GM03348 (cell line): Measurements from ENCODE around the gene THAP12.
"Not testable (repeated sequence)": the region's sequence is repeated elsewhere in the genome, so short reads cannot be mapped to it uniquely, and the experiment has no call there.

ENCODE experiments used
- DNase-seq: peaks from one replicate; pipeline ENCODE4 v3.0.0; 2012; ENCODE audit warnings: low spot score

The THAP12 gene

DNA sequence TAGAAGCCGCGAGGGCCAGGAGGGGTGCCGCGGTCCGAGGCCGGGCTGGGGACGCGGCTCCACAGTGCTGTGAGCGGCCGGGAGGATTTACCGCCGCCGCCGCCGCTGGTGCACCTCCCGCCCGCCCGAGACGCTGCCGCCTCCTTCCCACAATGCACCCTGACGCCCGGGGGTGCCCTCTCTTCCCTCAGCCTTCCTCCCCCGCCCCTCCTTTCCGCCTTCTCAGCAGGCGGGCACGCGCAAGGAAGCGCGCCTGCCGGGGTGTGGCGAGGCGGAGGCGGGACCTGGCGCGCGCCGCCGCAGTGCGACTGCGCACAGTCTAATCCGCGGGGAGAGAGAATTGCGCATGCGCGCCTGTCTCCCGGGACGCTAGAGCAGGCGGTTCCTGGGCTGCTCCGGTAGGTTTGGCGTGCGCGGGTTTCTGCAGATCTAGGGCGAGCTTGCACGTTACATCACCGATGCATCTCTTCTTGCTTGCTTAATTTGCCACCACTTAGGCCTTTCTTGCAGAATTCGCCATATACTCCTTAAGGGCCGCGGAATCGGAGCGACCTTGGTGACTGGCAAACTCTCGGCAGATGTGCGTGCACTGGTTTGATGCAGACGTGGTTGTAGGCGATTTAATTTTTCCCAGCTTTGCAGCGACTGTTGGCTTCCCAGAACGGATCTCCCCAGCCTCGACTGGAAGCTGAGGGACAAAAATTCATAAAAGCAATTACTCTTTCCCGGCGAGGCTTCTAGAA is at the start of gene THAP12, which contains the start of gene GVQW3:
Gene THAP12 (minus strand): TSS at position 156 of the 743 bp plus-strand sequence. CDS start 296 bp downstream, outside the sequence.
Gene GVQW3 (plus strand): TSS at position 347 of the 743 bp plus-strand sequence. CDS start 506 bp downstream, outside the sequence.
- peak; percentile 100 for DNase-seq

GRCh38 chr11:76426660-76427059 is 45.7 kb upstream of the THAP12 start:
- DNase-seq = no peak

GRCh38 chr11:76424891-76425290 is 44.0 kb upstream of the THAP12 start:
- DNase-seq = no peak

DNA sequence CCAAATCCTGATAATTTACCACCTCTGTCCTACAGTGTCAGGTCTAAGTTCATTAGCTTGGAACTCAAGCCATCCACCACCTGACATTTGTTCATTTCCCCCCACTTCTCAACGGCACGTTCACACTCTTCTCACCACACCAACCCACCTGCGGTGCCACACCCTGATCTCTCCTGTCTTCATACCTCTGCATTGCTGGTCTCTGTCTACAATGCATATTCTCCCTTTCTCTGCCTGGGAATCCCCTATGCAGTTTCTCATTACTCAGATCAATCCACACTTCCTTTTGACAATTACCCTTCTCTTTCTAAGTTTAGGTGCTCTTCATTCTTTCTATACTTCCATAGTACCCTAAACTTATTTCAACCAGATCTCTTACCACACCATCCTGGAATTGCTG is 43.4 kb upstream of the THAP12 start:
- DNase-seq = no peak

DNA sequence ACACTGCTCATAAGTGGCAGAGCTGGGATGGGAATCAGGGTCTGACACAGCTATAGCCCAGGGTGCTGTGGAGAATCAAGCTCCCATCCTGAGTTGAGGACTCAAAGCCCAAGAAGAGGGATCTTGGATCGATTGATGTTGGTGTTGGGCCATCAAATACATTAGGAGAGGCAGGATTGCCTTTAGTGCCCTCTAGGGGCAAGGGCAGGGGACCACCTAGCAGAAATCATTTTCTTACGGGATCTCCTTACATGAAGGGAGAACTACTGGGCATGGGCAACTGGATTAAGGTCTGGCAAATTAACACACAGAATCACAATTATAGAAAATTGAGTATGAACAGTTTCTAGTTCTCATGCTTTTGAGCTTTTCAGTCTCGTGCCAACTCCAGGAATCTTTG is 39.0 kb upstream of the THAP12 start:
- no peak for DNase-seq

DNA sequence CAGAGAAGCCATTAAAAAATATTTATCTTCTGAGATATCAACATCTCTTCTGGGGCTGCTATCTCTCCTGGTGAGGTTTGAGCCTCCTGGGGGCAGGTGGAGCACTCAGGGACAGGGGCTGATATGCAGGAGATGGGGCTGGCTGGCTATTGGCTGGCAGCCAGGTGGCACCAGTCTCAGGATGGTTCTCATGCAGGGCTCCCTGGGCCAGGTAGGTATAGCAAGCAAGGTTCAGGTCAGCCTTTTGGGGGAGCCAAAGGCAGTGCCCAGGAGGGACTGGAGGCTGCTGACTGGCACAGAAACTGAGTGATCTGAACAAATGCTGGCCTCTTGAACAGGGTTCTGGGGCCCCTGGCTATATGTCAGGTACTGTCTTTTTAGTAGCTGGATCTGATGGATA is 34.1 kb upstream of the THAP12 start:
- DNase-seq = no peak

- peak; percentile 6 for DNase-seq
Measured at GRCh38 chr11:76410851-76411357, 30.0 kb upstream of the THAP12 start.

DNA sequence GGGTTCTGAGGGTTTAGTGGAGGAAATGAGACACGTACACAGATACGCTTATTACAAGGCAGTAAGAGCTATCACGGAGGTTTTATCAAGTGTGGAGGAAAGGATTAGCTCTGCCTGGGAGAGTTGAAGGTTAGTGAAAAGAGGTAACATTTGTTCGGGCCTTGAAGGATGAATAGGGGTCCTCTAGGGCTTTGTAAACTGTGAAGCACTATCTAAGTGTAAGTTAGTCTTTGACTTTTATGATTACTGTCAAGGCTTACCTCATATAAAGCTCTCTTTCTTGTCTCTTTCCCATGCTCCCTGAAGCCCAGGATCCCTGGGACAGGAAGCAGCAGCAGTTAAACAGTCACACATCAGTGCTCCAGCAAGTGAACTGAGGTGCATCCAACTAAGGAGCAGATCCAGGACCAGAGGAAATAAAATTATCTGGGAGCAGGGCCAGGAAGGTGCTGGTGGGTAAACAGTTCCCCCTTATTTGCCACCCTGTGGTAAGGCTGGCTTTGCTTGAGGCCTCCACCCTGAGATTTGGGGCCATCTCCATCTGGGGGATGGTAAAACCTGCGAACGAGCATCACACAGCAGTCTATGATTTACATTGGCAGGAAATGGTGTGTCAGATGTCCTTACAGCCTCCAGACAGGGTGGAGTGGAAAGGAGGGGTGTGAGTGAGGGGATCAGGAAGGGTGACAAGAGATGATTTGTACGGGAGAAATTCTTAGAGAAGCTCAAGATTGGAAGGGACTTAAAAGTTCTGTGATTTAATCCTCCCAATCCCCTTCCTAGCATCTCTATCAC is 27.4 kb upstream of the THAP12 start:
- DNase-seq = no peak

DNA sequence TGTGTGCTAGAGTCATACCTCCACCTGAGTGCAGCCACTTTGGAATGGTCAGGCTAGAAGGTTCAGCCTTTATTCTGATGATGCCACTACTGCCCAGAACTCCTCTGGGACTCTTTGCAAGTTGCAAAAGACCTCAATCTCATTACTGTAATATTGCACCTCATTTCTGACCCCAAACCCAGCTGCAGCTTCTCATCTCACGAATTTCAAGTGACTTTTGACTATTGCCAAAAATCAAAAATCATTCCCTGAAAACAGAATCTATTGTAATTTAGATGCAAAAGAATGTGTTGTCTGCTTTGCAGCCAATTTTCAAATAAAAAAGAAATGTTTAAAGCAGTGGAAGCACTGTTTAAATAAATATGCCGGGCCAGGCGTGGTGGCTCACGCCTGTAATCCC is 25.4 kb upstream of the THAP12 start:
- DNase-seq = no peak

DNA sequence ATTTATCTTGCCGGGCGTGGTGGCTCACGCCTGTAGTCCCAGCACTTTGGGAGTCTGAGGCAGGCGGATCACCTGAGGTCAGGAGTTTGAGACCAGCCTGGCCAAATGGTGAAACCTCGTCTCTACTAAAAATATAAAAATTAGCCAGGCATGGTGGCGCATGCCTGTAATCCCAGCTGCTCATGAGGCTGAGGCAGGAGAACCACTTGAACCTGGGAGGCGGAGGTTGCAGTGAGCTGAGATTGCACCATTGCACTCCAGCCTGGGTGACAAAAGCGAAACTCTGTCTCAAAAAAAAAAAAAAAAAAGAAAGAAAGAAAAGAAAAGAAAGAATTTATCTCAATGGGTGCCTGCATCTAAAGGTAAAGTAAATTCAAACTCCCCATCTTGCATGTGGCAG is 20.6 kb upstream of the THAP12 start:
- DNase-seq = not testable (repeated sequence)

- no peak for DNase-seq
Measured at GRCh38 chr11:76400967-76401366, 20.0 kb upstream of the THAP12 start.

DNA sequence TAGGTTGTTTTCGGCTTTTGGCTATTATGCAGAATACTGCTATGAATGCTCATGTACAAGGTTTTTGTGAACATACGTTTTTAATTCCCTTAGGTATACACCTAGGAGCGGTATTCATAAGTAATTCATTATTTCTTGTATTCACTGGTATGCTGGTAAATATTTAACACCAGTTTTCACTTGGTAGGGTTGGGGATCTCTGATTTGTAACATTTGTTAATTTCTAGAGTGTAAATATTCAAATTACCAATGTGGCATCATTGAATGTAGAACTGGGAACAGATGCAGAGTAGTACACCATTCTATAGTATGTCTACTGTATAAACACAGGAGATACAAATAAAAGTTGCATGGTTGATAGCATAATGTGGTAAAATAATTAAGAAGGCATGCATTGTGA is 16.5 kb upstream of the THAP12 start:
- no peak for DNase-seq

GRCh38 chr11:76395296-76395695 is 14.4 kb upstream of the THAP12 start:
- DNase-seq = no peak

GRCh38 chr11:76394411-76394810 is 13.5 kb upstream of the THAP12 start:
- DNase-seq = no peak

DNA sequence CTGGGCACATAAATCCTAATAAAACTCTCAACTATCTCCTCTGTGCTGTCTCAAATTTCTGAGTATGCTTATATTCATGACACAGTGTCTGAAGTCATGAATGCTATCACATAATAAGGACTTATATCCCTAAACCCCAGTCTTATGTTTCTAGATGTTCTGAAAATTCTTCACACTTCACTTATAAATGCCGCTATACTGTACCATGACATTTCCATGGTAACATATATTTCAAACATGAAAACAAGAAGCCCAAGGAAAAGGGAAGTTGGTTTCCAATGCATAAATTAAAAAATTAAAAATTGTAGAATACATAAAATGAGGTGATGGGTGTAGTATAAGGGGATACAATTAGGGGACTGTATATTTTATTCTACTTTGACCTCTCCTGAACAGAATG is 11.9 kb upstream of the THAP12 start:
- no peak for DNase-seq

DNA sequence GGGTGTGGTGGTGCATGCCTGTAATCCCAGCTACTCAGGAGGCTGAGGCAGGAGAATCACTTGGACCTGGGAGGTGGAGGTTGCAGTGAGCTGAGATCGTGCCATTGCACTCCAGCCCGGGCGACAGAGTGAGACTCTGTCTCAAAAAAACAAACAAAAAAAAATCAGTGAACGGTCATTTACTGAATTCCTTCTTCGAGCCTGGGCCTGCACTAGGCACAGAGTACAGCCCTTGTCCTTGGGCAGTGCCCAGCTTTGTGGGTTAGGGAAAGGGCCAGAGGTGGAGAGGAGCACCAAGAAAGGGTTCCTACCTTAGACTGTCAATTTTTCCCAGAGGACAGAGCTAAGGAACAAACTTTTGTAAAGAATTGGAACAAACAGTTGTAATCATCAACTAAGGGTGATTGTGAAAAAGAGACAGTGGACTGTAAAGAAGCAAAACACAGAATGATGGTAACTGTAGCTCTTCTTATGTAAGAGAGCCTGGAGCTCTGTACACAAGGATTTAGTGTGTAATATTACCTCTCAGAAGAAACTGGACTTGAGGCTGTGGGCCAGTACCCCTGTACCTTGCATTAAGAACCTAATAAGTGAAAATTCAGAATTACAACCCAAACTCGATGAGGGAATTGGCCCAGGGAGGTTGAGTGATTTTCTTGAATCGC is 11.0 kb upstream of the THAP12 start:
- DNase-seq = no peak

GRCh38 chr11:76391021-76391420 is 10.1 kb upstream of the THAP12 start:
- DNase-seq = no peak

DNA sequence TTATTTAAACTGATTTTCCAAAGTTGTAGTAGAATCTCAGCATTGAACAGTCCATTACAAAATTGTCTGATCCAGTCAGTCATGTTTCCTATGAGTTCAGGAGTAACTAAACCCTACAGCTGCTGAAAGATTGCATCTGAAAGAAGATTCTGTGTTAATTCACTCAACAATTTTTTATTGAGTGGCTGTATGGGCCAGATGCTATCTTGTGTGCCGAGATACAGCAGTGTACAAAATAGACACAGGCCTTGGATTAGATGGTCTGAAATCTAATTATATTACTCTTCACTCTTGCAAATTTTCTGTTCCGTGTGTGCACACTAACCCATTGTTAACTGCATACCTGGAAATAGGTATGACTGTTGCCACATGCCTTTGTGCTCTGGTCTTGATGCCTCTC is 7.5 kb upstream of the THAP12 start:
- DNase-seq = no peak

- no peak for DNase-seq
Measured at GRCh38 chr11:76385903-76386302, 5.0 kb upstream of the THAP12 start.

DNA sequence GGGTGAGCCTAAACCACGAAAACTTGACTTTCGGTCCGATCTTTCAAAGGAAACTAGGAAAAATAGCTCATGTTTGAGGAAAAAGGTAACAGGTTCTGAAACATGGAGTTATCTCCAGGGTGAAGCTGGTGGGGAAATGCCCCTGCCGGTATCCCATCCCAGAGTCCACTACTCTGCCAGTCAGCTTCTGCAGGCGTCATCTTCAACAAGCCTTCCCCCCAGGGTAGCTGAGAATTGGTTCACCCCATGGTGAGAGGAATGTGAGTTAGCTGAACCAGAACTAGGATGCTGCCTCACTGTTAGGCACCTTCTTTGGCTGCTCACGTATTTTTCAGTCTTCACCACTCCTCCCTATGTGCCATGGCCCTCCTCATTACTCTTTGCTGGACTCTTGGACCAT is 1.3 kb upstream of the THAP12 start:
- DNase-seq = no peak

GRCh38 chr11:76380159-76380976 is 564 bp downstream of the THAP12 start:
- peak; percentile 53 for DNase-seq

GRCh38 chr11:76379807-76380158 is 1.1 kb downstream of the THAP12 start:
- no peak for DNase-seq
